Heart right ventricle (tissue), 16 donors: ENCODE results near the gene CLPTM1. TPM values are rescaled to one million over a fixed set of nuclear protein-coding genes. Genes with fewer than 3 reads are reported as not detected.

Experiments used
- ATAC-seq, 8 donors: fragments of 200-7000 bp; cut with Tn5 transposase; one replicate each; pipeline ENCODE4 v1.9.1; 2020; ENCODE audit warnings: mild to moderate bottlenecking in 8 of 8, moderate library complexity in 8 of 8, moderate number of reproducible peaks in 1 of 8
- DNase-seq, 2 donors: peaks; one replicate each; pipeline ENCODE4 v3.0.0-alpha.2; 2020
- H3K27ac ChIP-seq, 10 donors: fragments of 200-600 bp; sonication (generic) in 2 of 10; one replicate each; pipeline versions ENCODE4 v1.5.0 to v1.8.0; 2020 to 2022; ENCODE audit warnings: mild to moderate bottlenecking in 3 of 10
- H3K27me3 ChIP-seq, 7 donors: fragments of 200-600 bp; one replicate each; pipeline ENCODE4 v1.8.0; 2021 to 2022; ENCODE audit warnings: mild to moderate bottlenecking in 2 of 7
- H3K36me3 ChIP-seq, 9 donors: fragments of 200-600 bp; sonication (generic) in 1 of 9; one replicate each; pipeline versions ENCODE4 v1.5.0 to v1.8.0; 2020 to 2022; ENCODE audit warnings: mild to moderate bottlenecking in 2 of 9
- H3K4me1 ChIP-seq, 9 donors: fragments of 200-600 bp; sonication (generic) in 1 of 9; one replicate each; pipeline versions ENCODE4 v1.5.0 to v1.8.0; 2020 to 2022; ENCODE audit warnings: mild to moderate bottlenecking in 4 of 9
- H3K4me3 ChIP-seq, 10 donors: fragments of 200-600 bp; sonication (generic) in 2 of 10; one replicate each; pipeline versions ENCODE4 v1.5.0 to v1.8.0; 2020 to 2022; ENCODE audit warnings: mild to moderate bottlenecking in 7 of 10, moderate library complexity in 2 of 10
- H3K9me3 ChIP-seq, 11 donors: fragments of 200-600 bp in 10 of 11; sonication (generic) in 2 of 11; one replicate each; pipeline versions ENCODE4 v1.5.0 to v1.8.0; 2013 to 2022; ENCODE audit warnings: mild to moderate bottlenecking in 2 of 11, control low read depth in 1 of 11, moderate library complexity in 1 of 11
- CTCF ChIP-seq, 9 donors: fragments of 200-600 bp; sonication (generic) in 2 of 9; IDR thresholded peaks; one replicate each; pipeline versions ENCODE4 v1.5.0 to v1.8.0; 2021 to 2022; ENCODE audit warnings: antibody characterized with exemption in 9 of 9, mild to moderate bottlenecking in 5 of 9, moderate library complexity in 1 of 9
- WGBS, 2 donors: extraction: QIAGEN DNeasy Blood & Tissue Kit; methylation state at CpG; one replicate each; pipeline ENCODE4 v1.1.7; 2013; ENCODE audit warnings: inconsistent platforms in 1 of 2; 5-methylcytosine and 5-hydroxymethylcytosine counted together
- intact Hi-C, 10 donors: fragments of 100-400 bp; cut with DNase I; formaldehyde crosslinking; loops; one replicate each; pipeline versions ENCODE4 v1.11.1 to v1.14.2; 2022
- polyA plus RNA-seq, 2 donors: library from polyadenylated mRNA; stranded (reverse); fragments of 200-250 nt; gene quantifications; one replicate each; pipeline ENCODE4 v1.2.3, GENCODE V29; 2013
- total RNA-seq, 10 donors: library from RNA; stranded (reverse); fragmentation: NEBNext Ultra II Directional in 3 of 10; extraction: Animal tissue kit (Norgen Biotek cat#: 25700) in 3 of 10; gene quantifications; one replicate each; pipeline versions ENCODE4 v1.2.1 to v1.2.4, GENCODE V29; 2021 to 2023
- donor health status: Arrhythmogenic right ventricular cardiomyopathy.
- donor health status: ischemic (EF 13 %, LVEDD 7.1; RV severe dilation, severe dysfunction).
- donor health status: healthy with polysubstance abuse.
- donor health status: DM: no; HTN: yes; CAD: no.
- donor health status: DM: no; HTN: no; CAD: no.
- donor health status: ischemic (EF 25% LVEDD 6.9; RV normal size, moderate dysfunction).
- donor health status: ischemic (EF 25% LVEDD 5.7; RV mildly dilated, moderate dysfunction).
- donor health status: healthy.
- donor health status: DM: yes; HTN: yes; CAD: no.
- donor health status: Ischemic cardiomyopathy.
- donor health status: ischemic (EF 35%, LVEDD 5.7; RV mildly dilated, moderate dysfunction).
- donor health status: nonischemic (EF 11% LVEDD 7.7; RV severe dilation, severe dysfunction).
- donor health status: DM: yes; HTN: yes; CAD: no.
- donor health status: PGD.
- donor health status: ischemic (EF 29% LVEDD 5.4; RV normal size, mild dysfunction).
- donor health status: nonischemic (EF 23%, LVEDD 6.1; RV moderate dilation, normal function).

Gene CLPTM1
- total and polyA plus RNA-seq, 12 donors = 72.1 to 130 (median 95.7) TPM

DNA sequence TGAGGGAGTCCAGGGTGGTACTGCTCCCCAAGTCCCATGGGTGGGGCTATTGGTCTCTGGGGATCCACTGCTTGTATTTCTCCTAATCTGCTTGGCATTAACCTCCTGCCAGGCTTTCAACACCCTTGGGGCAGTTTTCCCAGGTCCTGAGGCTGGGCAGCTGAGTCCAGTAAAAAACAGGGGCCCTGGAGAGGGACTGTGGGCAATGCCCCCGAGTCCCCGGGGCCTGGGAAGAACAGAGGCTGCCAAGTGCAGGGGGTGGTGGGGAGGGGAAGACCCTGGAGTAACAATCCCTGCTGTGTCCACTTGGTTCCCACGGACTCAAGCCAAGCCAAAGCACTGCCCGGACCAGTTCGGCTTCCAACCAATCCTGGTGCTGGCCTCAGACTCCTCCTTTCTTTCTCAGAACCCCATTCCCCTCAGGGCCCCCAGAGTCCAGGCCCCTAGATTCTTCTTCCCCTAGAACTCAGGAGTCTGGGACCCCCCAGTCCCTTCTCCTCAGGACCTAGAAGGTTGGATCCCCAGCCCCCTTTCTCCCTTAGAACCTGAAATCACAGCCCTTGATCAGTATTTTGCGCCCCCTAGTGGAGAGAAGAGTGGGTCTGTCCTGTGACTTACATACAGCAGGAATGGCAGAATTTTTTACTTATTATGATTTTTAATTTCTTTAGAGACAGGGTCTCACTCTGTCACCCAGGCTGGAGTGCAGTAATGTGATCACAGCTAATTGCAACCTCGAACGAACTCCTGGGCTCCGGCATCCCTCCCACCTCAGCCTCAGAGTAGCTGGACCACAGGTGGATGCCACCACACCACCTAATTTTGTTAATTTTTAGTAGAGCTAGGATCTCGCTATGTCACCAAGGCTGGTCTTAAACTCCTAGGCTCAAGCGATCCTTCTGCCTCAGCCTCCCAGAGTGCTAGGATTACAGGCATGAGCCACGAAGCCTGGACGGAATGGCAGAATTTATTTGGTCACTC lies 3.7 kb upstream of the CLPTM1 start:
- peaks cover 0 to 26% (median 0%) of the 10 kb centered on the region in 9 donors for H3K36me3 ChIP-seq
- H3K9me3 ChIP-seq = no peaks in the 10 kb centered on the region
- peaks cover 10 to 40% (median 29%) of the 10 kb centered on the region in 9 donors for H3K4me1 ChIP-seq
- intact Hi-C loops = loop anchor here in 9 of 10 donors (1.0 to 10.0 kb wide), 6 partner anchors 47 to 267 kb away; partner anchors contain the start of gene APOE (in 1 of the 9)
- ATAC-seq (no peak), DNase-seq (peak; percentile 30 to 77)
- WGBS, 2 donors = 51 to 58% methylated on average over 13 of the region's 13 CpGs
- peak; percentile 67 to 87 (median 85) for TF ChIP-seq CTCF (IDR thresholded peaks at IDR 0.05)
- no peaks in the 10 kb centered on the region for H3K27me3 ChIP-seq
- H3K27ac ChIP-seq = peak overlapping the region in 6 of 10 donors; percentile 6 to 47 (median 32)
- peak overlapping the region in 1 of 10 donors; percentile 16 for H3K4me3 ChIP-seq

DNA sequence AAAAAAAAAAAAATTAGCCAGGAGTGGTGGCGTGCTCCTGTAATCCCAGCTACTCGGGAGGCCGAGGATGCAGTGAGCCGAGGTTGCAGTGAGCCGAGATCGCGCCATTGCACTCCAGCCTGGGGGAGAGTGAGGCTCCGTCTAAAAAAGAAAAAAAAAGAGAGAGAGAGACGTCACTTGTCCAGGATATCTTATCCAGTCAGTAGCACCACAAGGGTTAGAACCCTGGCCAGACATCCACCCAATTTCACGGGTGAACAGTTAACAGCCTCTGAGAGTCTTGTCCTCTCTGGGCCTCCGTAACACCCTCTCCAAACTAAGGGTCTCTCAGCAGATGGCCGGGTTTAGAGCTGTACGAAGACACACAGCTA lies 917 bp upstream of the CLPTM1 start:
- WGBS, 2 donors = 25 to 27% methylated on average over 13 of the region's 13 CpGs

GRCh38 chr19:44955505-44956439 lies 592 bp downstream of the CLPTM1 start:
- Histone ChIP-seq H3K4me1 (peaks cover 21 to 80% (median 45%) of the 10 kb centered on the region in 9 donors), H3K27ac (peak overlapping the region; percentile 84 to 97 (median 91)), H3K9me3 (no peaks in the 10 kb centered on the region), H3K4me3 (peak overlapping the region; percentile 85 to 100 (median 96)), H3K36me3 (peaks cover 0 to 12% (median 0%) of the 10 kb centered on the region in 9 donors), H3K27me3 (no peaks in the 10 kb centered on the region)
- DNase-seq = no peak
- 2 to 3% methylated on average over 37 to 40 of the region's 40 CpGs for WGBS, 2 donors
- ATAC-seq = peak in 2 of 8 donors; percentile 0 to 4
- TF ChIP-seq CTCF (IDR thresholded peaks at IDR 0.05) = no peak
- intact Hi-C loops = loop anchor here in 2 of 10 donors (2.0 to 10.0 kb wide), 2 partner anchors 45 to 271 kb away; partner anchors contain the start of gene RELB (in 1 of the 2)

More for the DNA sequence above, 917 bp upstream of the CLPTM1 start:
- ATAC-seq (peak in 1 of 8 donors; percentile 1), DNase-seq (no peak)
- H3K4me3 ChIP-seq = peak overlapping the region; percentile 29 to 100 (median 96)
- no peaks in the 10 kb centered on the region for H3K9me3 ChIP-seq
- H3K4me1 ChIP-seq = peaks cover 21 to 67% (median 45%) of the 10 kb centered on the region in 9 donors
- H3K27ac ChIP-seq = peak overlapping the region; percentile 84 to 97 (median 91)
- intact Hi-C loops = loop anchor here in 3 of 10 donors (2.0 to 10.0 kb wide), 3 partner anchors 47 to 269 kb away; partner anchors contain the start of gene RELB (in 1 of the 3)
- no peaks in the 10 kb centered on the region for H3K27me3 ChIP-seq
- no peak for TF ChIP-seq CTCF (IDR thresholded peaks at IDR 0.05)
- peaks cover 0 to 20% (median 0%) of the 10 kb centered on the region in 9 donors for H3K36me3 ChIP-seq
